Neural progenitor cell (in vitro differentiated cells): Measurements from ENCODE around the gene SH2D3A. TPM values are rescaled to one million over a fixed set of nuclear protein-coding genes. Genes with fewer than 3 reads are reported as not detected.

Source experiments
- DNase-seq: peaks from one replicate; pipeline ENCODE4 v3.0.0-alpha.2; 2016; ENCODE audit warnings: low spot score
- H2AFZ ChIP-seq: fragments of 200-600 bp; sonication (generic); replicated peaks from 2 replicates; pipeline ENCODE4 v1.6.1; 2016; ENCODE audit warnings: antibody characterized with exemption
- H3F3A ChIP-seq: fragments of 200-600 bp; sonication (generic); 2 replicates; pipeline ENCODE4 v1.6.1; 2016; ENCODE audit warnings: antibody characterized with exemption, low read depth
- H3K27ac ChIP-seq: fragments of 200-600 bp; sonication (generic); 2 replicates; pipeline ENCODE4 v1.5.1; 2016; ENCODE audit warnings: mild to moderate bottlenecking
- H3K27me3 ChIP-seq: fragments of 200-600 bp; sonication (generic); 2 replicates; pipeline ENCODE4 v1.6.1; 2016; ENCODE audit warnings: mild to moderate bottlenecking, moderate library complexity
- H3K36me3 ChIP-seq: fragments of 200-600 bp; sonication (generic); 2 replicates; pipeline ENCODE4 v1.5.1; 2016
- H3K4me1 ChIP-seq: fragments of 200-600 bp; sonication (generic); 2 replicates; pipeline ENCODE4 v1.6.1; 2016; ENCODE audit warnings: mixed run types
- H3K4me2 ChIP-seq: fragments of 200-600 bp; sonication (generic); 2 replicates; pipeline ENCODE4 v1.6.1; 2016
- H3K4me3 ChIP-seq: fragments of 200-600 bp; sonication (generic); 2 replicates; pipeline ENCODE4 v1.5.1; 2016
- H3K79me2 ChIP-seq: fragments of 200-600 bp; sonication (generic); 2 replicates; pipeline ENCODE4 v1.6.1; 2016; ENCODE audit warnings: low read depth
- H3K9ac ChIP-seq: fragments of 200-600 bp; sonication (generic); 2 replicates; pipeline ENCODE4 v1.6.1; 2016
- H3K9me3 ChIP-seq: fragments of 200-600 bp; sonication (generic); 2 replicates; pipeline ENCODE4 v1.5.1; 2016; ENCODE audit warnings: low read depth
- H4K20me1 ChIP-seq: fragments of 200-600 bp; sonication (generic); 2 replicates; pipeline ENCODE4 v1.6.1; 2016; ENCODE audit warnings: low read depth
- H3K27ac Mint-ChIP-seq: 3 replicates; pipeline ENCODE4 v1.8.0; 2021; ENCODE audit warnings: mixed read lengths
- H3K27me3 Mint-ChIP-seq: 2 replicates; pipeline ENCODE4 v1.8.0; 2022; ENCODE audit warnings: low read depth, mild to moderate bottlenecking, inconsistent platforms, moderate library complexity, mixed read lengths; ENCODE audit not compliant: insufficient read depth
- H3K36me3 Mint-ChIP-seq: 3 replicates; pipeline ENCODE4 v1.8.0; 2021; ENCODE audit warnings: mixed read lengths
- H3K4me1 Mint-ChIP-seq: 3 replicates; pipeline ENCODE4 v1.8.0; 2021; ENCODE audit warnings: mixed read lengths
- H3K4me3 Mint-ChIP-seq: 3 replicates; pipeline ENCODE4 v1.8.0; 2021; ENCODE audit warnings: mild to moderate bottlenecking, moderate library complexity, mixed read lengths
- H3K9me3 Mint-ChIP-seq: 3 replicates; pipeline ENCODE4 v1.8.0; 2020; ENCODE audit warnings: mixed read lengths
- EZH2 ChIP-seq: fragments of 200-600 bp; sonication (generic); IDR thresholded peaks from 2 replicates; pipeline ENCODE4 v1.6.1; 2017; ENCODE audit warnings: antibody characterized with exemption, mild to moderate bottlenecking, moderate library complexity
- EZH2phosphoT487 ChIP-seq: fragments of 200-600 bp; sonication (generic); IDR thresholded peaks from 2 replicates; pipeline ENCODE4 v1.6.1; 2017; ENCODE audit warnings: antibody characterized with exemption
- total RNA-seq: library from RNA; depleted of rRNA; stranded (reverse); fragments of >200 nt; gene quantifications from 2 replicates; pipeline ENCODE4 v1.2.3, GENCODE V29; 2015; ENCODE audit warnings: low replicate concordance
- TF ChIP-seq, protein P1 (sequence below): fragments of 200-600 bp; sonication (generic); IDR thresholded peaks from 2 replicates; pipeline ENCODE4 v1.5.1; 2017; ENCODE audit warnings: antibody characterized with exemption, mild to moderate bottlenecking

The SH2D3A gene
- total RNA-seq, 1 donor from 2014 or later = 0.65 TPM

GRCh38 chr19:6707658-6708018 lies 59.6 kb downstream of the SH2D3A start:
- H3K9ac ChIP-seq = no peak overlapping the region
- no peak overlapping the region for H2AFZ ChIP-seq
- peaks cover 43% of the 10 kb centered on the region for H3K27me3 ChIP-seq
- no peak for DNase-seq
- no peak overlapping the region for H3K4me2 ChIP-seq
- H3F3A ChIP-seq = no peaks in the 10 kb centered on the region
- no peaks in the 10 kb centered on the region for H3K4me1 ChIP-seq
- Mint-ChIP-seq H3K27me3 (peaks cover 35% of the 10 kb centered on the region), H3K4me1 (no peaks in the 10 kb centered on the region), H3K9me3 (peaks cover 2% of the 10 kb centered on the region), H3K4me3 (no peak overlapping the region), H3K36me3 (no peaks in the 10 kb centered on the region), H3K27ac (no peak overlapping the region)
- TF ChIP-seq EZH2phosphoT487 (no peak), EZH2 (no peak)
- TF ChIP-seq, protein P1, sequence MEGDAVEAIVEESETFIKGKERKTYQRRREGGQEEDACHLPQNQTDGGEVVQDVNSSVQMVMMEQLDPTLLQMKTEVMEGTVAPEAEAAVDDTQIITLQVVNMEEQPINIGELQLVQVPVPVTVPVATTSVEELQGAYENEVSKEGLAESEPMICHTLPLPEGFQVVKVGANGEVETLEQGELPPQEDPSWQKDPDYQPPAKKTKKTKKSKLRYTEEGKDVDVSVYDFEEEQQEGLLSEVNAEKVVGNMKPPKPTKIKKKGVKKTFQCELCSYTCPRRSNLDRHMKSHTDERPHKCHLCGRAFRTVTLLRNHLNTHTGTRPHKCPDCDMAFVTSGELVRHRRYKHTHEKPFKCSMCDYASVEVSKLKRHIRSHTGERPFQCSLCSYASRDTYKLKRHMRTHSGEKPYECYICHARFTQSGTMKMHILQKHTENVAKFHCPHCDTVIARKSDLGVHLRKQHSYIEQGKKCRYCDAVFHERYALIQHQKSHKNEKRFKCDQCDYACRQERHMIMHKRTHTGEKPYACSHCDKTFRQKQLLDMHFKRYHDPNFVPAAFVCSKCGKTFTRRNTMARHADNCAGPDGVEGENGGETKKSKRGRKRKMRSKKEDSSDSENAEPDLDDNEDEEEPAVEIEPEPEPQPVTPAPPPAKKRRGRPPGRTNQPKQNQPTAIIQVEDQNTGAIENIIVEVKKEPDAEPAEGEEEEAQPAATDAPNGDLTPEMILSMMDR = no peak
- H4K20me1 ChIP-seq = no peaks in the 10 kb centered on the region
- H3K4me3 ChIP-seq = no peak overlapping the region
- H3K27ac ChIP-seq = no peak overlapping the region
- no peaks in the 10 kb centered on the region for H3K36me3 ChIP-seq
- H3K79me2 ChIP-seq = no peaks in the 10 kb centered on the region
- H3K9me3 ChIP-seq = no peaks in the 10 kb centered on the region

DNA sequence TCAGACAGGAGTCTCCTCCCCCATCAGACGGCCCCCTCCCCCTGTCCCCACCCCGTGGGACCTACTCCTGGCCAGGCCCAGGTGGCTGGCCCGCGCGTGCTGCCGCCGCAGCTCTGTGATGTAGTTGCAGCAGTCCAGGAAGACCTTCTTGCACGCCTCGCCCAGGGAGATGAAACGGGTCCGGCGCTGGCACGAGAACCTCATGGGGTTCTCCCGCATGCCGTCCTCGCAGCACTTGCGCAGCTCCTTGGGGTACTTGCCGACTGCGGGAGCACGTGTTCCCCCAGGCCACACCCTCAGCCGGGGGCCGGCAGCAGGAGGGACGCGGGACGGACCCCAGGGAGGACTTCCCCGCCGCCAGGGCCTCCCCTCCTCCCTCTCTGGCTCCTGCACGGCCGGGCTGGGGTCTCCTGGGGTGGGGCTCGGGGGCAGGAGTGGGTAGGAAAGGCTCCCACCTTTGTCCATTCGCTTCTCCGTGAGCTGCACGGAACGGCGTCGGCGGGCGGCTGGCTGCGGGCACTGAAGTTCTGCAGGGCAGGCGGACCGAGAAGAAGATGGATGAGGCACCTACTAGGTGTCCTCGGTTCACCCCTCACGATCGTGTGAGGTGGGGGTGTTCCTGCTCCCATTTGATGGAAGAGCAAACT lies 60.1 kb downstream of the SH2D3A start:
- TF ChIP-seq, protein P1 = no peak
- TF ChIP-seq EZH2phosphoT487 (no peak), EZH2 (no peak)
- H3K4me3 ChIP-seq = no peak overlapping the region
- H3K4me2 ChIP-seq = no peak overlapping the region
- Mint-ChIP-seq H3K4me3 (no peak overlapping the region), H3K27ac (no peak overlapping the region), H3K36me3 (no peaks in the 10 kb centered on the region), H3K27me3 (peaks cover 30% of the 10 kb centered on the region), H3K9me3 (no peaks in the 10 kb centered on the region), H3K4me1 (no peaks in the 10 kb centered on the region)
- no peak overlapping the region for H3K27ac ChIP-seq
- no peak overlapping the region for H3K9ac ChIP-seq
- H4K20me1 ChIP-seq = no peaks in the 10 kb centered on the region
- no peaks in the 10 kb centered on the region for H3K79me2 ChIP-seq
- H3F3A ChIP-seq = no peaks in the 10 kb centered on the region
- H2AFZ ChIP-seq = no peak overlapping the region
- H3K9me3 ChIP-seq = no peaks in the 10 kb centered on the region
- no peak for DNase-seq
- no peaks in the 10 kb centered on the region for H3K4me1 ChIP-seq
- no peaks in the 10 kb centered on the region for H3K36me3 ChIP-seq
- peaks cover 42% of the 10 kb centered on the region for H3K27me3 ChIP-seq

DNA sequence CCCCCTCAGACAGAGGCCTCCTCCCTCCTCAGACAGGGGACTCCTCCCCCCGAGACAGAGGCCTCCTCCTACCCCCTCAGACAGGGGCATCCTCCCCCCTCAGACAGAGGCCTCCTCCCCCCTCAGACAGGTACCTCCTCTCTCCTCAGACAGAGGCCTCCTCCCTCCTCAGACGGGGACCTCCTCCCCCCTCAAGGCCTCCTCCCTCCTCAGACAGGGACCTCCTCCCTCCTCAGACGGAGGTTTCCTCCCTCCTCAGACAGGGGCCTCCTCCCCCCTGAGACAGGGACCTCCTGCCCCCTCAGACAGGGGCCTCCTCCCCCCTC lies 60.6 kb downstream of the SH2D3A start:
- H3K9me3 ChIP-seq = no peaks in the 10 kb centered on the region
- H3K27ac ChIP-seq = no peak overlapping the region
- Mint-ChIP-seq H3K27me3 (peaks cover 28% of the 10 kb centered on the region), H3K4me3 (no peak overlapping the region), H3K4me1 (no peaks in the 10 kb centered on the region), H3K36me3 (no peaks in the 10 kb centered on the region), H3K27ac (no peak overlapping the region), H3K9me3 (no peaks in the 10 kb centered on the region)
- no peaks in the 10 kb centered on the region for H3K4me1 ChIP-seq
- H3K79me2 ChIP-seq = no peaks in the 10 kb centered on the region
- H3K4me2 ChIP-seq = no peak overlapping the region
- H2AFZ ChIP-seq = no peak overlapping the region
- H3K9ac ChIP-seq = no peak overlapping the region
- peaks cover 36% of the 10 kb centered on the region for H3K27me3 ChIP-seq
- no peak overlapping the region for H3K4me3 ChIP-seq
- H3K36me3 ChIP-seq = no peaks in the 10 kb centered on the region
- DNase-seq = no peak
- H3F3A ChIP-seq = no peaks in the 10 kb centered on the region
- TF ChIP-seq EZH2phosphoT487 = no peak
- no peak for TF ChIP-seq EZH2
- TF ChIP-seq, protein P1 = no peak
- H4K20me1 ChIP-seq = no peaks in the 10 kb centered on the region
